ENCODE results near the gene MBD3.

DNA sequence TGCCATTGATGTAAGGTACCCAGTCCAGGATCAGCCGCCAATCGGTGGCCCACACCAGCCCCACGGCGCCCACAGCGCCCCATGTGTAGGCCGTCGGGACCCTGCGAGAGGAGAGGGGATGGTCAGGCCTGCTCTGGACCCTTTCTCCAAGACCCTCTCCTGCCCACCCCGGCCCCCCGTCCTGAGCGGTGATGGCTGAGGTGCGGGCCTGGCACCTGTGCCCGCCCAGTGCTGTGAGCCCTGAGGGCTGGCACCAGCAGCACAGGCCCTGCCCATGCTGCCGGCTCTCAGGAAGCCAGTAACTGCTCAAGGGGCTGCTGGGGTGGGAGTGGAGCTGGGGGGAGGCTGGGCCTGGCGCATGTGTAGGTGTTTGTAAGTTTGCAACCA is 6.8 kb upstream of the MBD3 start:
- TF ChIP-seq EZH2phosphoT487 (IDR thresholded peaks at IDR 0.05; ENCODE audit: insufficient read depth, low read depth) (no peak), EZH2 (IDR thresholded peaks at IDR 0.05; ENCODE audit: insufficient read depth, poor library complexity, severe bottlenecking) (no peak)

All from GM23248 (cell line).